Lower leg skin (tissue), 3 donors: ENCODE results near the gene TMEM164.

Experiments used
- POLR2A ChIP-seq, 2 donors: fragments of 450-650 bp; IDR thresholded peaks; one replicate each; pipeline ENCODE4 v1.6.1; 2016 to 2017; ENCODE audit warnings: antibody characterized with exemption in 2 of 2, mild to moderate bottlenecking in 1 of 2, moderate library complexity in 1 of 2
- TF ChIP-seq, protein P1 (sequence below), 3 donors: fragments of 450-650 bp; IDR thresholded peaks; one replicate each; pipeline ENCODE4 v1.5.1; 2016; ENCODE audit warnings: antibody characterized with exemption in 3 of 3, mild to moderate bottlenecking in 3 of 3, moderate library complexity in 2 of 3

- TF ChIP-seq, protein P1, sequence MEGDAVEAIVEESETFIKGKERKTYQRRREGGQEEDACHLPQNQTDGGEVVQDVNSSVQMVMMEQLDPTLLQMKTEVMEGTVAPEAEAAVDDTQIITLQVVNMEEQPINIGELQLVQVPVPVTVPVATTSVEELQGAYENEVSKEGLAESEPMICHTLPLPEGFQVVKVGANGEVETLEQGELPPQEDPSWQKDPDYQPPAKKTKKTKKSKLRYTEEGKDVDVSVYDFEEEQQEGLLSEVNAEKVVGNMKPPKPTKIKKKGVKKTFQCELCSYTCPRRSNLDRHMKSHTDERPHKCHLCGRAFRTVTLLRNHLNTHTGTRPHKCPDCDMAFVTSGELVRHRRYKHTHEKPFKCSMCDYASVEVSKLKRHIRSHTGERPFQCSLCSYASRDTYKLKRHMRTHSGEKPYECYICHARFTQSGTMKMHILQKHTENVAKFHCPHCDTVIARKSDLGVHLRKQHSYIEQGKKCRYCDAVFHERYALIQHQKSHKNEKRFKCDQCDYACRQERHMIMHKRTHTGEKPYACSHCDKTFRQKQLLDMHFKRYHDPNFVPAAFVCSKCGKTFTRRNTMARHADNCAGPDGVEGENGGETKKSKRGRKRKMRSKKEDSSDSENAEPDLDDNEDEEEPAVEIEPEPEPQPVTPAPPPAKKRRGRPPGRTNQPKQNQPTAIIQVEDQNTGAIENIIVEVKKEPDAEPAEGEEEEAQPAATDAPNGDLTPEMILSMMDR (IDR thresholded peaks at IDR 0.05), result no peak
- TF ChIP-seq POLR2A (IDR thresholded peaks at IDR 0.05), result no peak
Measured at GRCh38 chrX:110178179-110178865, 175.4 kb downstream of the TMEM164 start.
